Measurements from ENCODE around the gene ENTREP3. TPM values are rescaled to one million over a fixed set of nuclear protein-coding genes. Genes with fewer than 3 reads are reported as not detected.
A peak's percentile ranks its signal among the peaks of the same experiment; 100 is the strongest.

The ENTREP3 gene
- total and polyA plus RNA-seq, 7 experiments from 2014 or later, result 1.8 to 24.3 (median 11.6) TPM

DNA sequence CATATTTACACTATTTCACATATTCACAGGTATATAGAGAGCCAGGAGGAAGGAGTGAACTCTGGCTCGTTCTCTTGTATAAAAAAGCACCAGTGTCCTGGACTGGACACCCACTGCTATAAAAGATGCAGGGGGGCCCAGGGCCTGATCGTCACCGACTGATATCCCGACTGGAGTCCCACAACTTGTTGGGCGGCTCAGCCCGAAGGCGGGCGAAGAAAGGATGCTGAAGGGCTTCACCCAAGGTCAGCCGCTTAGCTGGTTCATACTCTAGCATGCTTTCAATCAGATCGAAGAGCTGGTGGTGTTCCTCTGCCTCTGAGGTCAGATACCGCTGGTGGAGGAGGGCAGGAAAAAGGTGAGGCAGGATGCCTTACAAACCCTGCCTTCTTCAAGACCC, 7.8 kb upstream of the ENTREP3 start:
- Mint-ChIP-seq H3K27me3 (no peaks in the 10 kb centered on the region), H3K4me1 (peaks cover 21 to 44% (median 29%) of the 10 kb centered on the region in 7 donors), H3K4me3 (peak overlapping the region in 9 of 10 donors; percentile 15 to 100 (median 53)), H3K36me3 (peaks cover 4 to 54% (median 25%) of the 10 kb centered on the region in 5 donors), H3K9me3 (no peaks in the 10 kb centered on the region), H3K27ac (peak overlapping the region; percentile 24 to 98 (median 96))
- intact Hi-C loops (cut with micrococcal nuclease), result loop anchor here in 1 of 2 donors (10.0 kb wide), 1 partner anchor 792 kb away; the partner anchor contains the start of genes LAMTOR2 and UBQLN4
- Histone ChIP-seq H3K9me3 (ENCODE audit: control insufficient read depth in 2 of 3, low read length in 3 of 3) (no peaks in the 10 kb centered on the region), H3K27ac (ENCODE audit: low read depth, low read length) (no peak overlapping the region), H3K36me3 (ENCODE audit: control insufficient read depth in 2 of 3, insufficient read depth in 3 of 3, low read length in 3 of 3) (peaks cover 9 to 70% (median 25%) of the 10 kb centered on the region in 3 experiments), H3K4me1 (ENCODE audit: control insufficient read depth in 2 of 2, insufficient read depth in 2 of 2, low read length in 2 of 2) (peaks cover 18 to 19% of the 10 kb centered on the region in 2 donors), H3K4me3 (ENCODE audit: low read length) (no peak overlapping the region), H3K27me3 (ENCODE audit: control insufficient read depth in 2 of 2, insufficient read depth in 2 of 2, low read length in 2 of 2) (no peaks in the 10 kb centered on the region)
- POLR2A ChIA-PET, result interaction anchor here (0.8 to 1.8 kb wide), 4 partner anchors 10 to 59 kb away, joined by 3 to 5 read pairs (median 3); partner anchors contain the start of gene CLK2
- CTCF ChIA-PET, result interaction anchor here (0.7 kb wide), 2 partner anchors 10 to 15 kb away, joined by 3 to 4 read pairs; partner anchors contain the start of gene CLK2
- no peak for ATAC-seq
- no peak for DNase-seq

DNA sequence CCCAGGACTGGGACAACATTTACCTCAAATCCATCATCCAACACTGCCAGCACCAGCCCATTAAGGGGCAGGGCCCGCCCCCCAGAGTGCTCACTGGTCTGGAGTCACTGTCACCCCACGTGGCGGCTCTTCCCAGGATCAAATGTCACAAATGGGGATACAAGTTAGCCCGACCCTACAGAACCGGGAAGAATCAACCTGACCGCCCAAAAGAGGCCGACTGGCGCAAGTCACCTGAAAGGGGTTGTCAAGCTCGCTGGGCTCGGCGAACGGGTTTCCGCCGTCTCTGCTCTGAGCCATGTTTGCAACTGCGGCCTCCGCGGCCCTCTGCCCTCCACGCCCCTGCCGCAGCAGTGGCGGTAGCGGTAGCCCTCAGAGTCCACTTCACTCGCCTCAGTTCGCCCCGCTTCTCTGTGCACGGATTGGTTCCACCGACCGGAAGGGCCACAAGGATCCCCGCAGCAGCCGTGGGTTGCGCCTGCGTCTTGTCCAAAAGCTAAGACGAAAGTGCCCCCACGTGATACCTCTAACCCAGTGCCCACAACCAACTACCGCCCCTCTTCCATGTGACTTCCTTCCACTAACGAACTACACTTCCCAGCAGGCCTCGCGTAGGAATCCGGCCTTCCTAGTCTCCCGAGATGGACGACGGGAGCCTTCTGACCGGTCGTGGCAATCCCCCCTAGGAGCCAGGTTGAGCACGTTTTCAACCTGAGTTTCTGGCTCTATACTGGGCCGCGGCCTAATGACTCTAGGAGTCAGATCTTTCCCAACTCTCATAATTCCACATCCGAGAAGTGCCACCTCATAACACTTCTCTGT, 6.8 kb upstream of the ENTREP3 start, which contains the start of gene SCAMP3:
Gene SCAMP3, minus strand, starts transcription at position 509 of the 822 bp plus-strand sequence. Its CDS starts 209 bp downstream, at position 300.
- H3K36me3 ChIP-seq (ENCODE audit: control insufficient read depth in 2 of 3, insufficient read depth in 3 of 3, low read length in 3 of 3), result peaks cover 5 to 65% (median 19%) of the 10 kb centered on the region in 3 experiments
- no peaks in the 10 kb centered on the region for H3K27me3 Mint-ChIP-seq

DNA sequence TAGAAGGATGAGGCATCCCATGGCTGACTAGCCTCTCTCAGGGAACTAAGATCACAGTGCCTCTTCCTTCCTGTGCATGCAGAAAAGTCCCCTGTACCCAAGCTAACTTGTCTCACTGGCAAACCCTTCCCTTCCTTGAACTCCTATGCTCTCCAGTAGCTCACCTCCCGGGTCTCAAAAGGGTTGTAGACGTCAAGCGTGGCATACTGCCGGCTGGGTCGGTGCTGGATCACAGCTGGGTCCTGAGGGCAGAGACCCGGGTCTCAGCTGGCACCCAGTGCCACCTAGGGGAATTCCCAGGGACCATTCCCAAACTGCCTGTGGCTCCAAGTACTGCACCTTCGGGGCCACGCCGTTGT, 6.2 kb upstream of the ENTREP3 start:
- Histone ChIP-seq H3K4me1 (ENCODE audit: control insufficient read depth in 2 of 2, insufficient read depth in 2 of 2, low read length in 2 of 2) (peaks cover 18 to 19% of the 10 kb centered on the region in 2 donors), H3K36me3 (ENCODE audit: control insufficient read depth in 2 of 3, insufficient read depth in 3 of 3, low read length in 3 of 3) (peaks cover 5 to 65% (median 18%) of the 10 kb centered on the region in 3 experiments), H3K4me3 (ENCODE audit: low read length) (peak overlapping the region; percentile 88), H3K27me3 (ENCODE audit: control insufficient read depth in 2 of 2, insufficient read depth in 2 of 2, low read length in 2 of 2) (no peaks in the 10 kb centered on the region), H3K9me3 (ENCODE audit: control insufficient read depth in 2 of 3, low read length in 3 of 3) (no peaks in the 10 kb centered on the region), H3K27ac (ENCODE audit: low read depth, low read length) (peak overlapping the region; percentile 87)
- H3K27ac Mint-ChIP-seq, result peak overlapping the region; percentile 89 to 98 (median 96)
- DNase-seq (peak in 2 of 9 donors; percentile 25 to 41), ATAC-seq (no peak)
- H3K36me3 Mint-ChIP-seq, result peaks cover 4 to 50% (median 27%) of the 10 kb centered on the region in 5 donors
- ChIA-PET POLR2A (interaction anchor here (0.6 to 4.2 kb wide), 16 partner anchors 10 to 348 kb away, joined by 3 to 40 read pairs (median 5); partner anchors contain the start of genes CLK2, MSTO1 and RUSC1), CTCF (interaction anchor here (0.9 to 4.2 kb wide), 5 partner anchors 10 to 89 kb away, joined by 3 to 42 read pairs (median 4); partner anchors contain the start of gene KRTCAP2)
- H3K9me3 Mint-ChIP-seq, result no peaks in the 10 kb centered on the region
- peak overlapping the region; percentile 81 to 100 (median 98) for H3K4me3 Mint-ChIP-seq
- intact Hi-C loops (cut with micrococcal nuclease), result loop anchor here in 1 of 2 donors (10.0 kb wide), 1 partner anchor 793 kb away; the partner anchor contains the start of genes LAMTOR2 and UBQLN4
- no peaks in the 10 kb centered on the region for H3K27me3 Mint-ChIP-seq
- H3K4me1 Mint-ChIP-seq, result peaks cover 28 to 47% (median 39%) of the 10 kb centered on the region in 7 donors

More for the DNA sequence above, 6.8 kb upstream of the ENTREP3 start, which contains the start of gene SCAMP3:
- peaks cover 22 to 42% (median 33%) of the 10 kb centered on the region in 7 donors for H3K4me1 Mint-ChIP-seq
- POLR2A ChIA-PET, result interaction anchor here (0.6 to 4.2 kb wide), 18 partner anchors 10 to 1269 kb away, joined by 3 to 40 read pairs (median 4); partner anchors contain the start of genes CLK2, MSTO1 and RUSC1
- H3K36me3 Mint-ChIP-seq, result peaks cover 4 to 49% (median 23%) of the 10 kb centered on the region in 5 donors
- intact Hi-C loops (cut with micrococcal nuclease), result loop anchor here (1.0 to 10.0 kb wide), 6 partner anchors 11 to 793 kb away; partner anchors contain the start of genes CLK2 (in 2 of the 2), FDPS (in 2 of the 2), HCN3 (in 1 of the 2) and LAMTOR2 (in 1 of the 2)
- ATAC-seq (peak; percentile 99), DNase-seq (peak; percentile 52 to 89 (median 79))
- Histone ChIP-seq H3K27ac (ENCODE audit: low read depth, low read length) (peak within 1 kb of the TSS; percentile 87), H3K27me3 (ENCODE audit: control insufficient read depth in 2 of 2, insufficient read depth in 2 of 2, low read length in 2 of 2) (no peaks in the 10 kb centered on the region), H3K9me3 (ENCODE audit: control insufficient read depth in 2 of 3, low read length in 3 of 3) (no peaks in the 10 kb centered on the region), H3K4me1 (ENCODE audit: control insufficient read depth in 2 of 2, insufficient read depth in 2 of 2, low read length in 2 of 2) (peaks cover 18 to 19% of the 10 kb centered on the region in 2 donors), H3K4me3 (ENCODE audit: low read length) (peak within 1 kb of the TSS; percentile 88)
- peak within 1 kb of the TSS; percentile 89 to 98 (median 96) for H3K27ac Mint-ChIP-seq
- H3K9me3 Mint-ChIP-seq, result no peaks in the 10 kb centered on the region
- H3K4me3 Mint-ChIP-seq, result peak within 1 kb of the TSS; percentile 81 to 100 (median 98)
- CTCF ChIA-PET, result interaction anchor here (0.9 to 4.2 kb wide), 5 partner anchors 9 to 89 kb away, joined by 3 to 42 read pairs (median 4); partner anchors contain the start of gene KRTCAP2

DNA sequence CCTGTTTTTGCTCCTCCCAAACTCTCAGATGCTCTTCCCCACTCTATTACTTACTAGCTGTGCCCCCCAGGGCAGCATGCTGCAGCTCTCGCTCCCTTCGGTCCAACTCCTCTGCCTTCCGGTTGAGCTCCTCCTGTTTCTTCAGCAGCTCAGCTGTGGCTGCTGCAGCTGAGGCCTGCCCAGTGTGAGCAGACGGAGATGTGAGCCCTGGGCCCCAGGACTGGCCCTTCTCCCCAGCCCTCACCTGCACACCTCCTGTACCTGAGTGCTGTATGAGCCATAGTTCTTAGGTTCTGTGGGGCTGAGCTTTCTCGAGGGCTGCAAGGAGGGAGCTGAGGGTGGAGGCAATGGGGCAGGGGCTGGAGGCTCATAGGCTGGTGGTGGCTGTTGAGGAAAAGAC, 5.0 kb upstream of the ENTREP3 start:
- intact Hi-C loops (cut with micrococcal nuclease), result loop anchor here in 1 of 2 donors (10.0 kb wide), 1 partner anchor 795 kb away; the partner anchor contains the start of genes LAMTOR2 and UBQLN4
- Mint-ChIP-seq H3K4me1 (peaks cover 31 to 55% (median 47%) of the 10 kb centered on the region in 7 donors), H3K27ac (peak overlapping the region in 2 of 9 donors; percentile 89 to 96), H3K9me3 (peaks cover 0 to 1% (median 0%) of the 10 kb centered on the region in 11 donors), H3K4me3 (peak overlapping the region; percentile 33 to 99 (median 96)), H3K36me3 (peaks cover 0 to 43% (median 25%) of the 10 kb centered on the region in 5 donors), H3K27me3 (no peaks in the 10 kb centered on the region)
- Histone ChIP-seq H3K27ac (ENCODE audit: low read depth, low read length) (peak overlapping the region; percentile 87), H3K4me1 (ENCODE audit: control insufficient read depth in 2 of 2, insufficient read depth in 2 of 2, low read length in 2 of 2) (peaks cover 22 to 23% of the 10 kb centered on the region in 2 donors), H3K36me3 (ENCODE audit: control insufficient read depth in 2 of 3, insufficient read depth in 3 of 3, low read length in 3 of 3) (peaks cover 5 to 58% (median 12%) of the 10 kb centered on the region in 3 experiments), H3K27me3 (ENCODE audit: control insufficient read depth in 2 of 2, insufficient read depth in 2 of 2, low read length in 2 of 2) (no peaks in the 10 kb centered on the region), H3K9me3 (ENCODE audit: control insufficient read depth in 2 of 3, low read length in 3 of 3) (no peaks in the 10 kb centered on the region), H3K4me3 (ENCODE audit: low read length) (no peak overlapping the region)
- ChIA-PET CTCF (interaction anchor here (0.6 to 4.2 kb wide), 6 partner anchors 10 to 500 kb away, joined by 3 to 42 read pairs (median 4); no protein-coding TSS in a partner anchor), POLR2A (interaction anchor here (1.6 to 4.2 kb wide), 5 partner anchors 9 to 349 kb away, joined by 3 to 40 read pairs (median 15); partner anchors contain the start of genes CLK2 and MSTO1)
- DNase-seq, result no peak
- no peak for ATAC-seq

DNA sequence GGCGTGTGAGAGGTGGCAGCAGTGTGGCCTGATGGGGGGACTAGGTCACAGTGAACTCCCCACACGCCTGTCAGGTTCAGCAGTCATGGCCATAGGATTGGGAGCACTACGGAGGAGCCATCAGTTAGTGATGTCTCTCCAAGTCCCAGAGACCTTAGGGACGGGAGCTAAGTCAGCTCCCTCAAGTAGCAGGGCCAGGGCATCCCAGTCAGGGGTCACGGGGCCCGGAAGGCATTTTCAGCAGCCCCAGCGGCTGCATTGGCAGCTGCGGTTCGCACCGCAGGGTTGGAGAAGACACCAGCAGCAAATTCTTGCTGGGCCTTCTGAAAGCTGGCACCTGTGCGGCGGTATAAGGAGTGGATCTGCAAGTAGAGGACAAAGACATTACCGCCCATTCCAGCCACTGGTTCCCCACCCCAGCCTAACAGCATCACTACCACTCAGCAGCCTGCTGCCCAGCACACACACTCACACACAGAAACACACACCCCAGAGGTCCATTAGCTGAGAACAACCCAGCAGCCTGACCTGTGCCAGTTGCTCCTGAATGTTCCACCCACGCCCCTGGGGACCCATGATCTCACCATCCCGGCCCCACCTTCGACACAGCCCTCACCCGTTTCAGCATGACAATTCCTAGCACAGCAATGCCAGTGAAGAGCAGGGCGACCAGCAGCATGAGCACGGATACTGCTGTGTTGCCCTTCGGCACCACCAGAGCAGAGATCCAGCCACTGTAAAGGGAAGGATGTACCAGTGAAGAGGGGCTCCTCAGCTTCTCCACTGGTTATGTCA, 972 bp upstream of the ENTREP3 start:
- Histone ChIP-seq H3K27ac (ENCODE audit: low read depth, low read length) (peak overlapping the region; percentile 63), H3K4me1 (ENCODE audit: control insufficient read depth in 2 of 2, insufficient read depth in 2 of 2, low read length in 2 of 2) (peaks cover 13 to 22% of the 10 kb centered on the region in 2 donors), H3K9me3 (ENCODE audit: control insufficient read depth in 2 of 3, low read length in 3 of 3) (no peaks in the 10 kb centered on the region), H3K27me3 (ENCODE audit: control insufficient read depth in 2 of 2, insufficient read depth in 2 of 2, low read length in 2 of 2) (no peaks in the 10 kb centered on the region), H3K36me3 (ENCODE audit: control insufficient read depth in 2 of 3, insufficient read depth in 3 of 3, low read length in 3 of 3) (peaks cover 0 to 33% (median 6%) of the 10 kb centered on the region in 3 experiments), H3K4me3 (ENCODE audit: low read length) (no peak overlapping the region)
- peaks cover 27 to 51% (median 44%) of the 10 kb centered on the region in 7 donors for H3K4me1 Mint-ChIP-seq
- CTCF ChIA-PET, result interaction anchor here (0.7 to 1.3 kb wide), 2 partner anchors 66 to 78 kb away, joined by 3 read pairs; no protein-coding TSS in a partner anchor
- intact Hi-C loops (cut with micrococcal nuclease), result loop anchor here in 1 of 2 donors (5.0 to 10.0 kb wide), 2 partner anchors 49 to 249 kb away; partner anchors contain the start of genes MTX1 and THBS3
- H3K4me3 Mint-ChIP-seq, result peak overlapping the region; percentile 63 to 85 (median 76)
- peaks cover 0 to 22% (median 18%) of the 10 kb centered on the region in 5 donors for H3K36me3 Mint-ChIP-seq
- no peaks in the 10 kb centered on the region for H3K27me3 Mint-ChIP-seq
- H3K9me3 Mint-ChIP-seq, result peaks cover 0 to 1% (median 0%) of the 10 kb centered on the region in 11 donors
- peak overlapping the region; percentile 18 to 75 (median 46) for H3K27ac Mint-ChIP-seq
- ATAC-seq (no peak), DNase-seq (no peak)
- POLR2A ChIA-PET, result interaction anchor here (0.9 to 2.2 kb wide), 4 partner anchors 11 to 489 kb away, joined by 3 to 8 read pairs (median 3); no protein-coding TSS in a partner anchor

Measured in naive thymus-derived CD4-positive, alpha-beta T cell (primary cell).